Neuron (in vitro differentiated cells): ENCODE data around the gene KISS1.

Experiments used
- H2AFZ ChIP-seq: one replicate; pipeline ENCODE4 v1.6.1; 2013; ENCODE audit warnings: low read depth, mild to moderate bottlenecking, inconsistent platforms, low read length, moderate library complexity
- H3K27me3 ChIP-seq: one replicate; pipeline ENCODE4 v1.6.1; 2013; ENCODE audit warnings: low read length; ENCODE audit not compliant: insufficient read depth
- H3K36me3 ChIP-seq: one replicate; pipeline ENCODE4 v1.6.1; 2013; ENCODE audit warnings: low read length; ENCODE audit not compliant: insufficient read depth
- H3K4me1 ChIP-seq: one replicate; pipeline ENCODE4 v1.6.1; 2013; ENCODE audit warnings: low read length; ENCODE audit not compliant: insufficient read depth
- H3K4me3 ChIP-seq: 2 replicates; pipeline ENCODE4 v1.5.1; 2013; ENCODE audit warnings: mild to moderate bottlenecking, low read length, moderate library complexity
- H3K9me3 ChIP-seq: one replicate; pipeline ENCODE4 v1.6.1; 2013; ENCODE audit warnings: low read length

The KISS1 gene

GRCh38 chr1:204197068-204197467 lies 777 bp upstream of the KISS1 start:
- H3K4me1 ChIP-seq, result no peaks in the 10 kb centered on the region
- H3K9me3 ChIP-seq, result no peaks in the 10 kb centered on the region
- H3K27me3 ChIP-seq, result peaks cover 56% of the 10 kb centered on the region
- H2AFZ ChIP-seq, result no peak overlapping the region
- no peak overlapping the region for H3K4me3 ChIP-seq
- H3K36me3 ChIP-seq, result no peaks in the 10 kb centered on the region

GRCh38 chr1:204194771-204195170 lies 1.5 kb downstream of the KISS1 start:
- H3K4me1 ChIP-seq, result peaks cover 6% of the 10 kb centered on the region
- no peak overlapping the region for H3K4me3 ChIP-seq
- H3K27me3 ChIP-seq, result peaks cover 62% of the 10 kb centered on the region
- no peaks in the 10 kb centered on the region for H3K9me3 ChIP-seq
- H3K36me3 ChIP-seq, result no peaks in the 10 kb centered on the region
- H2AFZ ChIP-seq, result no peak overlapping the region

- peaks cover 68% of the 10 kb centered on the region for H3K27me3 ChIP-seq
Measured at GRCh38 chr1:204194080-204194479, 2.2 kb downstream of the KISS1 start.

GRCh38 chr1:204192589-204193352 lies 3.5 kb downstream of the KISS1 start:
- Histone ChIP-seq H3K4me1 (peaks cover 16% of the 10 kb centered on the region), H2AFZ (no peak overlapping the region), H3K36me3 (no peaks in the 10 kb centered on the region), H3K9me3 (no peaks in the 10 kb centered on the region), H3K4me3 (no peak overlapping the region), H3K27me3 (peaks cover 72% of the 10 kb centered on the region)

More at GRCh38 chr1:204194080-204194479, 2.2 kb downstream of the KISS1 start:
- Histone ChIP-seq H3K36me3 (no peaks in the 10 kb centered on the region), H3K4me1 (peaks cover 13% of the 10 kb centered on the region), H2AFZ (no peak overlapping the region), H3K9me3 (no peaks in the 10 kb centered on the region), H3K4me3 (no peak overlapping the region)

GRCh38 chr1:204192046-204192445 lies 4.2 kb downstream of the KISS1 start:
- H3K9me3 ChIP-seq, result no peaks in the 10 kb centered on the region
- no peak overlapping the region for H3K4me3 ChIP-seq
- H2AFZ ChIP-seq, result no peak overlapping the region
- no peaks in the 10 kb centered on the region for H3K36me3 ChIP-seq
- peaks cover 16% of the 10 kb centered on the region for H3K4me1 ChIP-seq
- H3K27me3 ChIP-seq, result peaks cover 74% of the 10 kb centered on the region

- Histone ChIP-seq H3K27me3 (peaks cover 73% of the 10 kb centered on the region), H3K4me1 (peaks cover 16% of the 10 kb centered on the region), H3K4me3 (no peak overlapping the region), H3K36me3 (no peaks in the 10 kb centered on the region), H3K9me3 (no peaks in the 10 kb centered on the region), H2AFZ (no peak overlapping the region)
Measured at GRCh38 chr1:204191456-204191855, 4.8 kb downstream of the KISS1 start.

GRCh38 chr1:204190212-204191211 lies 5.8 kb downstream of the KISS1 start:
- peaks cover 66% of the 10 kb centered on the region for H3K27me3 ChIP-seq
- H3K4me1 ChIP-seq, result peaks cover 16% of the 10 kb centered on the region
- no peaks in the 10 kb centered on the region for H3K9me3 ChIP-seq
- no peak overlapping the region for H3K4me3 ChIP-seq
- no peak overlapping the region for H2AFZ ChIP-seq
- no peaks in the 10 kb centered on the region for H3K36me3 ChIP-seq

- Histone ChIP-seq H3K27me3 (peaks cover 62% of the 10 kb centered on the region), H3K4me1 (peaks cover 16% of the 10 kb centered on the region), H3K9me3 (no peaks in the 10 kb centered on the region), H3K4me3 (no peak overlapping the region), H2AFZ (no peak overlapping the region), H3K36me3 (no peaks in the 10 kb centered on the region)
Measured at GRCh38 chr1:204188959-204189639, 7.2 kb downstream of the KISS1 start.

GRCh38 chr1:204186597-204186996 lies 9.7 kb downstream of the KISS1 start:
- peaks cover 16% of the 10 kb centered on the region for H3K4me1 ChIP-seq
- H3K36me3 ChIP-seq, result no peaks in the 10 kb centered on the region
- H3K27me3 ChIP-seq, result peaks cover 46% of the 10 kb centered on the region
- no peak overlapping the region for H3K4me3 ChIP-seq
- H2AFZ ChIP-seq, result no peak overlapping the region
- H3K9me3 ChIP-seq, result no peaks in the 10 kb centered on the region

- Histone ChIP-seq H3K4me1 (no peaks in the 10 kb centered on the region), H2AFZ (no peak overlapping the region), H3K36me3 (no peaks in the 10 kb centered on the region), H3K9me3 (no peaks in the 10 kb centered on the region), H3K4me3 (no peak overlapping the region), H3K27me3 (peaks cover 12% of the 10 kb centered on the region)
Measured at GRCh38 chr1:204181116-204181515, 15.2 kb downstream of the KISS1 start.

- Histone ChIP-seq H3K9me3 (no peaks in the 10 kb centered on the region), H3K27me3 (peaks cover 13% of the 10 kb centered on the region), H3K4me3 (no peak overlapping the region), H3K4me1 (no peaks in the 10 kb centered on the region), H2AFZ (no peak overlapping the region), H3K36me3 (no peaks in the 10 kb centered on the region)
Measured at GRCh38 chr1:204180133-204180532, 16.2 kb downstream of the KISS1 start.

GRCh38 chr1:204178487-204179281 lies 17.6 kb downstream of the KISS1 start:
- H3K27me3 ChIP-seq, result peaks cover 15% of the 10 kb centered on the region
- H3K36me3 ChIP-seq, result no peaks in the 10 kb centered on the region
- H2AFZ ChIP-seq, result no peak overlapping the region
- H3K4me3 ChIP-seq, result no peak overlapping the region
- H3K9me3 ChIP-seq, result no peaks in the 10 kb centered on the region
- H3K4me1 ChIP-seq, result no peaks in the 10 kb centered on the region
